ENCODE data around the gene AJM1.
"Not testable (repeated sequence)": the region's sequence is repeated elsewhere in the genome, so short reads cannot be mapped to it uniquely, and the experiment has no call there.

Gene AJM1

DNA sequence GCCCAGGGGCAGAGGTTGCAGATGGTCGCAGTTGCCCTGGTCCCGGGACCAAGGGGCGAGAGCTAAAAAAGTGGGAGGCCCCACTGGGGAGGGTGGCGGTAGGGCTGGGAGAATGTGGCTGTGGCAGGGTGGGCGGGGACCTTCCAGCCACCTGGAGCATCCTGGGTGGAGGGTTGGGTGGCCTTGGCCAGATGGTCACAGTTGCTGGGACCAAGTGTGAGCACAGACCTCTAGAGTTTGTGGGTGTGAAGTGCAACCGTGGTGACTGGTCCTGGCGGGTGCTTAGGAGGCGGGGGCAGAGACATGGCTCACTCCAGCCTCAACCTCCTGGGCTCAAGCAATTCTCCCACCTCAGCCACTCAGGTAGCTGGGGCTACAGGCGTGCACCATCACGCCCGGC, 38.4 kb downstream of the AJM1 start:
- peak; percentile 35 for DNase-seq (ENCODE audit: low spot score)

DNA sequence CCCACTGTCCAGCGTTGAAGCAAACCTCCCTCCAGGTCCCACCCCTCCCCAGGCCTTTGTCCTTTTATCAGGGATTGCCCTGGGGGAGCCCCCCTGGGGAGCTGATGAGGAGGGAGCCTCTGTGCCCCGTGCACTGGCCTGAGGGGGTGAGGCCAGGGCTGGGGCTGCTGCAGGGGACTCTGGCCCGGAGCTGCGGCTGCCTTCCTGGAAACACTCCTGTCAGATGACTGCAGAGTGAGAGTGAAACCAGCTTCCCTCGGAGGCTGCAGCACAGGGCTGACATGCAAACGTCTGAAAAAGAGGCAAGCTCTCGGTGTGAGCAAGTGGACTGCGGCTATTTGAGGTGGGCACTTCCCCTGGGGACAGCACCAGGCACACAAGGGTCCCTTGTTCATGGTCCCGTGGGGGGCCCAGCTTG, 39.4 kb downstream of the AJM1 start:
- DNase-seq (ENCODE audit: low spot score) = peak; percentile 49

DNA sequence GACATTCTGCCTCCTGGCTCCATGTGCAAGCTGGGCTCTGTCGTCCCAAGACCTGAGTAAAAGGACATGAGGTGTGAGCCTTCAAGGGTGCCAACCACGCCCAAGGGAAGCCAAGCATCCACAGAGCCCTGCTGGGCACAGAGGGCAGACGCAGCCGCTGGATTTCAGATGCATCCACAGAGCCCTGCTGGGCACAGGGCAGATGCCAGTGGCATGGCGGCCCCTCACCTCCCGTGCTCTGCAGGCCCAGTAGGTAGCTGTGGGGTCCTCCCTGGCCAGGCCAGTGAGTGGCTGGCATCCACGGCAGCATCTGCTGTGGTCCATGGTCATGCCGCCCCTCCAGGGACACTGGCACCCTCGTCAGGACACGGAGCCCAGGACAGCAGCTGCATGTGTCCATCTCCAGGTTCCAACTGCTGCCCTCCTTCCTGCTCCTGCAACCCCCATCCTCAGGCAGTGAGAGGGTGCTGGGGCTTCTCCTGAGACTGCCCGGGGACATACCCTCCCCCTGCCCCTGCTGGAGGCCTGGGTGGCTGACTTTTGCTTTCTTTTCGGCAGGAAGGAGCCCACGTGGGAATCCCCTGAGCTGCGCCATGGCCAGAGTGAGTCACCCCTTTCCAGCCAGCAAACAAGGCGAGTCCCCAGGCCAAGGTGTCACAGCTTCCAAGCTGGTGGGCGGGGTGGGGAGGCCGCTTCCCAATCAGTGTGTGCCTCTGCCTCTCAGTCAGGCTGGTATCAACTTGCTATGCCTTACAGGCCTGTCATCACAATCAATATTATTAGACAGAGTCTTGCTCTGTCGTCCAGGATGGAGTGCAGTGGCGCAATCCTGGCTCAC, 40.0 kb downstream of the AJM1 start:
- peak; percentile 72 for DNase-seq (ENCODE audit: low spot score)

DNA sequence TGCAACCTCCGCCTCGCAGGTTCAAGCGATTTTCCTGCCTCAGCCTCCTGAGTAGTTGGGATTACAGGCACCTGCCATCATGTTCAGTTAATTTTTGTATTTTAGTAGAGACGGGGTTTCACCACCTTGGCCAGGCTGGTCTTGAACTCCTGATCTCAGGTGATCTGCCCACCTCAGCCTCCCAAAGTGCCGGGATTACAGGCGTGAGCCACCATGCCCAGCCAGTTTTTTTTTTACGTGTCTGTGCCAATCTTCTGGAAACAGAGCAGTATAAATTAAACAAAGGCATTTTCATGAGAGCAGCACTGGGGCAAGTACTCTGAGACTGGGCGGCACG, 40.6 kb downstream of the AJM1 start:
- not testable (repeated sequence) for DNase-seq (ENCODE audit: low spot score)

DNA sequence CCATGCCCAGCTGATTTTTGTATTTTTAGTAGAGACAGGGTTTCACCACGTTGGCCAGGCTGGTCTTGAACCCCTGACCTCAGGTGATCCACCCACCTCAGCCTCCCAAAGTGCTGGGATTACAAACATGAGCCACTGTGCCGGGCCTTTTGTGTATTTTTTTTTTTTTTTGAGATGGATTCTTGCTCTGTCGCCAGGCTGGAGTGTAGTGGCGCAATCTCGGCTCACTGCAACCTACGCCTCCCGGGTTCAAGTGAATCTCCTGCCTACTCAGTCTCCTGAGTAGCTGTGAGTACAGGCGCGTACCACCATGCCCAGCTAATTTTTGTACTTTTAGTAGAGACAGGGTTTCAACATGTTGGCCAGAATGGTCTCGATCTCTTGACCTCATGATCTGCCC, 41.4 kb downstream of the AJM1 start:
- DNase-seq (ENCODE audit: low spot score) = not testable (repeated sequence)

DNA sequence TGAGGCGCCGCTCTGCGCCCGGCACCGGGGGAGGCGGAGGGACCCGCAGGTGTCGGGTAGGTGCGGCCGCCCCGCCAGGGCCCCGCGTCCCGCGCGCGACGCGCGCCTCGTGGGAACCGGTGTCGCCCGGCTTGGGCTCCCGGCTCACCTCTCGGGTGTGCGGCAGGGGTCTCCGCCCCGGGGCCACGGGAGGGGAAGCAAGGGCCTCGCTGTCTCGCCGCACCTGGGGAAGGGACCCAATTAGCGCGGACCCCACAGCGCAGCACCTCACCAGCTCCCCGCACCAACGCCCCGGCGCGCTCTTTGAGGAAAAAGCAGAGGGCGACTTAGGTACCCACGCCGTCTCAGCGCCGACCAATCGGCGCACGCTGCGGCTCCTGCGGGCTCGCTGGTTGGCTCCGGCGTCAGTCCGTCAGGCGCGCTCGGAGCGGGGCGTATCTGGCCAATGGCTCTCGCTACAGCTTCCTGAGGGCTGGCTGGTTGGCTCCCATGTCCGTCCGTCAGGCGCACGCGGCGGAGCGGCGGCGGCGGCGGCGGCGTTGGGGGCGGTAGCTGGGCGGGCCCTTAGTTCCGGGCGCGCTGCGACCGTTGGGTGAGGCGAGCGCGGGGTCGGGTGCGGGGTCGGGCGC, 43.8 kb downstream of the AJM1 start, which contains the start of gene TRAF2:
TSS of gene TRAF2 (plus strand) at position 567 of the 629 bp plus-strand sequence. CDS start 12,225 bp downstream, outside the sequence.
- DNase-seq (ENCODE audit: low spot score) = peak; percentile 100

DNA sequence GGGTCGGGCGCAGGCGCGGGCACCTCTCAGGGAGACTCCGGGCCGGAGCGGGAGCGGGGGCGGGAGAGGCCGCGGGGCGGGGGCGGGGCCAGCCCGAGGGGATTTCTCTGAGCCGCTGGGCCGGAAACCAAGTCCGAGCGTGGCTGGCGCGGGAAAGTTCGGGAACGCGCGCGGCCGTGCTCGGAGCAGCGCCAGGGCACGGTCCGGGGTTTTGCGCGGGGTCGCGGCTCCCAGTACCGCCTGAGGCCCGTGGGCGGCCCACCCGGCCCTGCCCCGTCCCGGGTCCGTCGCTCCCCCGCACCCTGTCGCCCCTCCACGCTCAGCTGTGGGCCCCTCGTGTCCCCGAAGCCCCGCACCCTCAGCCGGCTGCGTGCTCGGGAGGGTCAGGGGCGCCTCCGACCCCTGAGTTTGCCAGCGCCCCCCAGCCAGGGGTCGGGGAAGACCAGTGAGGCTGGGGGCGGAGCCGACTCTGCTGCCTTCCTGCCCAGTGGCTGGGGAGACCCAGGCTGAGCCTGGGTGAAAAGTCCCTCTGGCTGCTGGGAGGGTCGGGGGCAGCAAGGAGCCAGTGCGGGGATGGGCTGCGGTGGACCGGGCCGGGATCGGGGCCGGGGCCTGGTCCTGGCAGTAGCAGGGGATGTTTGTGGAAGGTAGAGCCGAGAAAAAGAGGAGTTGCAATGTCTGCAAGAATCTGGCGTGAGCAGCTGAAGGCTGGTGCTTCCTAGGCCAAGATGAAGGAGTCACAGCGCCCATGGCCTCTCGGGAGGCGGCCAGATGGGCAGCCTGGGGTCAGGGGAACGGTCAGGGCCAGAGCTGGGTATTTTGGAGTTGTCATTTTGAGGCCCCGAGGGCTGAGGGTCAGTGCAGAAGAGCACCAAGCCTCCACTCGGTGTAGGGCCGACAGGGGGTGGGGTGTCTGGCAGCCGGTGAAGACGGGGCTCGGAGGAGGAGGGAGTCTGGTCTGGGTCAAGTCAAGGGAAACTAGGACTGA, 44.6 kb downstream of the AJM1 start:
- peak; percentile 87 for DNase-seq (ENCODE audit: low spot score)

DNA sequence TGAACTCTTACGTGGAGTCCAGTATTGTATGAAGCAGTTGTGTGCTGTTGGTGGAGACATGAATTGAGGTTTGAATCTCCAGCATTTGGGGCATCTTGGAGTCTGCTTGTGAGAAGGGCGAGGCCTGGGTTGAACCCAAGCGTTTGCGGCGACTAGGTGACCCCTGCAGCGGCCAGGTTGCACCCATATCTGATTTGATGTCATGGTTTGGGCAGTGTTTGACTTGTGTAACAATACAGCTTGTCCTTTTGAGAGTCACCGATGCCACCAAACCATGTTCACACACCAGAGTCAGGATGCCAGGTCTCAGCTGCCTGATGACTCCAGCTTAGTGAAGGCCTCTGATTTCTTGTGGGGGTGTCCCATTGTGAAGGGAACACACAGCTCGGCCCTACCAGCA, 46.2 kb downstream of the AJM1 start:
- DNase-seq (ENCODE audit: low spot score) = no peak

DNA sequence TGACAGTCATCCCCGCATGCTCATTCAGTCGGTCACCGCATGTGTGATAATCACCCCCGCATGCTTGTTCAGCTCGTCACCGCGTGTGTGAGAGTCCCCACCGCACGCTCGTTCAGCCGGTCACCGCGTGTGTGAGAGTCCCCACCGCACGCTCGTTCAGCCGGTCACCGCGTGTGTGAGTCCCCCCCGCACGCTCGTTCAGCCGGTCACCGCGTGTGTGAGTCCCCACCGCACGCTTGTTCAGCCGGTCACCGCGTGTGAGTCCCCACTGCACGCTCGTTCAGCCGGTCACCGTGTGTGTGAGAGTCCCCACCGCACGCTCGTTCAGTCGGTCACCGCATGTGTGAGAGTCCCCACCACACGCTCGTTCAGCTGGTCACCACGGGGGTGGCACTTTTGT, 47.6 kb downstream of the AJM1 start:
- peak; percentile 3 for DNase-seq (ENCODE audit: low spot score)

DNA sequence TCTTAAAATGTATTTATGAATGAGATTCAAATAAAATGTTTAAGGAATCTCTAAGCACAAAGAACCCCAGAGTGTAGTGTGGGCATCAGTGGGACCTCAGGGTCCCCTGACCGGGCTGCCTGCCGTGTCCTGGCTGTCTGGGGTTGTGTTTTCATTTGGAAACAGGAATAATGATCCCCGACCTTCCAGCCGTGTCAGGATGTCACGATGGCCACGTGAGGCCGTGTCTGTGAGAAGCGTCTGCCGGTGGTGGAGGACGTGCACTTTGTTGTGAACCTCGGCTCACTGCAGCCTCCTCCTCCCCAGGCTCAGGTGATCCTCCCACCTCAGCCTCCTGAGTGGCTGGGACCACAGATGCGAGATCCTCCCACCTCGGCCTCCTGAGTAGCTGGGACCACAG, 48.4 kb downstream of the AJM1 start:
- DNase-seq (ENCODE audit: low spot score) = no peak

All from HuH-7.5 (cell line).